ENCODE data around the gene LHFPL4.

Gene LHFPL4

DNA sequence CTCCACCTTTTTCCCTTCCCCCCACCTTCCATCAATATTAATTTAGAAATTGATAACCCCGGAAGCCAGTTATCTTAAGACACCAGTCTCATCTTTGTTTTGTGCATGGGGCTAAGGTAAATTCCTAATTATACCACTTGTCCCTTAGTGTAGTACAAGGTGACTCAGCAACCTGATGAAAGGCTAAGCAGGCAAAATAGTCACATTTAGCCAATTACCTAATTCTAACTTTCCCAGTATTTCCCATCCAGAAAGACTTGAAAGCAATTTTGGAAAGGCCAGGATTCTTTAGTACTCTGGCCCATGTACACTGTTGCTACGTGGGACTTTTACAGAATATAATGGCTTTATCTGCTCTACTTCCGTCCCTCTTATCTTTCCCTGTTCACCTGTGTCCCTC is 83.6 kb downstream of the LHFPL4 start:
- no peak for DNase-seq

DNA sequence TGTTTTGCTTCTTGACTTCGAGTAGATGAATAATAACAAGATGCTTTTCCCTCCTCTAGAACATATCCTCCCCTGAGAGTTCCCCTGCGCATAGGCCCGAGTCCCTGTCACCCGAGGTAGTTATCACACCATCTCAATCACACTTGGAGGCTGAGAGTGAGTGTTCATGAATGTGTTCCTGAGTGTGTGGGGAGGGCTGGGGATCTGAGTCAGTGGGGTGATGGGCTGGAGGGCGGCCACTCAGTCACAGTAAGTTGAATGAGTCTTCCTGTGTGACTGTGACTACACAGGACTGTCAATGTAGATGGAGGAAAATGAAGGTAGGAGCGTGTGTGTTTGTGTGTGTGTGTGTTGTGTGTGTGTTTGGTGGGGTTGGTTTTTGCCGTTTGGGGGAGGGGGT is 85.2 kb downstream of the LHFPL4 start:
- DNase-seq = no peak

DNA sequence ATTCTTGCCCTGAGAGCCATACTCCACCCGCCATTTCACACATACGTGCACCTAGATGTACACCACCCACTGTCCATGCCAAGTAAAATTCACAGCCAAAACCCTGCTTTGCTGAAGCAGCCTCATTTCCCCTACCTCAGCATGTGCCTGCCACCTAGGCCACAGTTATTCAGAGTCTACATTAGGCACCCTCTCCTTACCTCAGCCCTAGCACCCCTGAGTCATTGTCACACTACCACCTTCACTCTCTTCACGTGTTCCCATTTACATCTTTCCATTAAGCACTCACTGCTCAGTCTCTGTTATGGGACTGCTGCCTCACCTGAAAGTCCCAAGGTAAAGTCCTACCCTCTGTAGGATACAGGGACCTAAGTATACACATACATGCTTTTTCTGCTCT is 86.2 kb downstream of the LHFPL4 start:
- DNase-seq = no peak

DNA sequence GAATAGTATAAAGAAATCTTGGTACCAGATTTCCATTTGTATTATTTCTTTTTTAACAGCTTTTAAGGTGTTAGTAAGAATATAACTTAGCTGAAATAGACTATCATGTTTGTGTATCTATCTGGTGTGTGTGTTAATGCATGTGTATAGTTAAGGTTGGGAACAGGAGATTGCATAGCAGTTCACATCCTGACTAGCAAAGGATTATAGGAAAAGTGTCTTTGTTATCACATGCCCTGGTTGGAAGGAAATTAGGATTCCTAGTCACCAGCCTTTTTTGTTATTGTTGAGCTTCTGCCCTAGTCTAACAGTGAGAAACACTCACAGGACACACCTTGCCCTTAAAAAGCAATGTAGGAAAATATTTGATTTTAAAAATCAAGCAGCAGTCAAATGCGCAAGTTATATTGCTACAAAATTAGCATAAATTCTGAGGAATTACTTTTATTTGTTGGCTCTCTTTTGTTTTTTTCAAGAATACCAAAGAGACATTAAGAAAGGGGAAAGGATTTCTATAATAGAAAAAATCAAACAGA is 98.0 kb downstream of the LHFPL4 start:
- no peak for DNase-seq

DNA sequence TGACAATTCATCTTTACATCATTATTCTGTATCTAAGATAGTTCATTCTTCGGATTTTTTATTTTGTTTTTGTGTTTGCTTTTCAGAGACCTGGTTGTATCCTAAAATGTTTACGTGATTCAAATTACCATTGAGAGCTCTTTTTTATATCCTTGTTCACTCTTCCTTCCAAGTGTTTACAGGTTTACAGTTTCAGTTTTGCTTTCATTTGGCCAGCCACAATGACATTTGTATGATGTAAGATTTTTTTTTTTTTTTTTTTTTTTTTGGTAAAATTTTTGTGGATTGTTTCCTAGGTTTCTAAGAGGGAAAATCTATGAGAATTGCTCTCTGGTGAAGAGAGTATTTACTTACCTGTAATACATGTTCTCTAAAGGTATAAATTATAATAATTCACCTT is 101.2 kb downstream of the LHFPL4 start:
- DNase-seq = no peak

DNA sequence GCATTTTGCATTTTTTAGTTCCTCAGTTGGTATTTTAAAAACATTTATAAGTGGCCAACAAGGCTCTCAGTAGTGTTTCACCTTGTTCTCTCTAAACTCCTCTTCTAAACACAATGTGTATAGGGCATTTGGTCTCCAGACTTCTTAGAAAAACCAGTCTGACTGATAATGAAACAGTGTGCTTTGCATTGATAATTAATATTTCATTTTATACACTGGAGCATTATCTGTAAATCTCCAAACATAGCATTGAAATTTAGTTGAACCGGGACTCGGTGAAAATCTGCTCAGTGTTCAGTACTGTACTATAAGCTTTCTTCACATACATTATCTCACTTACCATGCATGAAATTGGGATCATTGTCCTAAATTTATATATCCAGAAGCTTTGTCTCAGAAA is 102.6 kb downstream of the LHFPL4 start:
- no peak for DNase-seq

DNA sequence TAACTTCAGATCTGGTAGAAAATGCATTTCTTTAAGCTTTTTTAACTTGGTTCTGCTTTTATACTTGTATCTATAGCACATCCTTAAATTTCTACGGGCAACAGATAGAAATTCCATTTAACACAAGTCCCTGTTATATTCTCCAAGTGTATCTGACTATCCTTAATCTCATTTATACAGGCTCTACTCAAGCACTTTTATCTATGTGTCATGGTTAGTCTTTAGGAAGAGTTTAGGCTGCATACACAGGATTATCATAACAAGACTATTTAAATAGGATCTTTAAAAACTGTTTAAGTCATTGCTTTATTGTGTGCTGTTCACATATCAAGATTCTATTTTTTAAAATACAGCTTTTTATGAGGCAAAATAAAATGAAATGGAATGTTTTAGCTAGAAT is 103.5 kb downstream of the LHFPL4 start:
- no peak for DNase-seq

DNA sequence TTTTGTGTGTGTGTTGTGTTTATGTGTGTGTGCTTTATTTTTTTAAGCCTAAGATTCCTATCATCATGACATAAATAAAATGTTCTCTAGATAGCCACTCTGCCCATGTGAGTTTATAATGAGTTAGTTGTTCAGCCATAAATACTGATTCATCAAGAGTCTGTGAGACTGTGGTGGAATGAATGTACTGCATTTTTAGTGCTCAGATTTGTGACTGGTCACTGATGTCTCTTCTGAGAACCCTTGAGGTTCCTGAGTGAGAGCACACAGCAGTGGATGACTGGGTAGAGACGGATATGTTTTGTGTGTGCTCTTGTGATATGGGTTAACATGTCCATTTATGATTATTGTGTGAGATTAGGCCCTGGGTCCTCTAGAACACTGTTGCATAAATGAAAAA is 105.0 kb downstream of the LHFPL4 start:
- no peak for DNase-seq

All from NCI-H69 (cell line).